WTC11 (cell line): ENCODE measurements around the gene SREBF2. TPM values are rescaled to one million over a fixed set of nuclear protein-coding genes. Genes with fewer than 3 reads are reported as not detected.

Source experiments
- ATAC-seq: fragments of 200-7000 bp; cut with Tn5 transposase; 2 replicates; pipeline ENCODE4 v1.10.0; 2021; ENCODE audit warnings: mild to moderate bottlenecking, moderate library complexity
- CTCF ChIA-PET: fragments of 300-600 bp; sonication (Branson Sonifier 250); formaldehyde crosslinking; loops from one replicate; lab custom pipeline; 2021; ENCODE audit warnings: antibody characterized with exemption; lab: Charles Lee
- POLR2A ChIA-PET: fragments of 350-600 bp; sonication (Branson Sonifier 250); formaldehyde crosslinking; loops from one replicate; lab custom pipeline; 2021; ENCODE audit warnings: antibody characterized with exemption; lab: Charles Lee
- DNase-seq: peaks from one replicate; pipeline ENCODE4 v3.0.0; 2021; ENCODE audit warnings: low spot score
- H3K27ac Mint-ChIP-seq: 2 replicates; pipeline ENCODE4 v1.8.0; 2021; ENCODE audit warnings: mixed read lengths
- H3K27me3 Mint-ChIP-seq: 2 replicates; pipeline ENCODE4 v1.8.0; 2021; ENCODE audit warnings: low read depth, mild to moderate bottlenecking, moderate library complexity, mixed read lengths
- H3K36me3 Mint-ChIP-seq: 2 replicates; pipeline ENCODE4 v1.8.0; 2021; ENCODE audit warnings: mixed read lengths
- H3K4me1 Mint-ChIP-seq: 2 replicates; pipeline ENCODE4 v1.8.0; 2022; ENCODE audit warnings: mixed read lengths
- H3K4me3 Mint-ChIP-seq: 2 replicates; pipeline ENCODE4 v1.8.0; 2021; ENCODE audit warnings: mild to moderate bottlenecking, moderate library complexity, mixed read lengths
- H3K9me3 Mint-ChIP-seq: 2 replicates; pipeline ENCODE4 v1.8.0; 2021; ENCODE audit warnings: mixed read lengths
- AR ChIP-seq: fragments of 250-450 bp; sonication (Bioruptor Pico); IDR thresholded peaks from 2 replicates; pipeline ENCODE4 v1.9.0; 2021; ENCODE audit warnings: mild to moderate bottlenecking
- CBFB ChIP-seq: sonication (generic); formaldehyde crosslinking; IDR thresholded peaks from 2 replicates; pipeline ENCODE4 v1.8.1; 2022; ENCODE audit warnings: mild to moderate bottlenecking, low read depth, missing genetic modification reagents
- CREM ChIP-seq: sonication (generic); formaldehyde crosslinking; IDR thresholded peaks from 2 replicates; pipeline ENCODE4 v1.8.1; 2022; ENCODE audit warnings: mild to moderate bottlenecking, missing genetic modification reagents, moderate library complexity
- E2F4 ChIP-seq: sonication (generic); formaldehyde crosslinking; IDR thresholded peaks from 2 replicates; pipeline ENCODE4 v1.8.1; 2022; ENCODE audit warnings: low read depth, mild to moderate bottlenecking, moderate library complexity, missing genetic modification reagents, borderline replicate concordance
- FOXP4 ChIP-seq: sonication (generic); formaldehyde crosslinking; IDR thresholded peaks from 2 replicates; pipeline ENCODE4 v1.8.0; 2022; ENCODE audit warnings: mild to moderate bottlenecking, missing genetic modification reagents
- HMGA2 ChIP-seq: fragments of 250-450 bp; sonication (Bioruptor Pico); IDR thresholded peaks from 2 replicates; pipeline ENCODE4 v1.4.0; 2021; ENCODE audit warnings: mild to moderate bottlenecking, moderate library complexity
- MAX ChIP-seq: sonication (generic); formaldehyde crosslinking; IDR thresholded peaks from 2 replicates; pipeline ENCODE4 v1.8.0; 2022; ENCODE audit warnings: mild to moderate bottlenecking, missing genetic modification reagents
- NFATC4 ChIP-seq: fragments of 250-450 bp; sonication (Bioruptor Pico); IDR thresholded peaks from 2 replicates; pipeline ENCODE4 v1.9.0; 2021; ENCODE audit warnings: mild to moderate bottlenecking
- NFE2L1 ChIP-seq: sonication (generic); formaldehyde crosslinking; IDR thresholded peaks from 2 replicates; pipeline ENCODE4 v1.8.1; 2023; ENCODE audit warnings: missing genetic modification reagents
- NFYB ChIP-seq: sonication (generic); formaldehyde crosslinking; conservative IDR thresholded peaks from 2 replicates; pipeline ENCODE4 v1.8.0; 2022; ENCODE audit warnings: low read depth, missing genetic modification reagents
- NR1H2 ChIP-seq: sonication (generic); formaldehyde crosslinking; IDR thresholded peaks from 2 replicates; pipeline ENCODE4 v1.9.0; 2021; ENCODE audit warnings: mild to moderate bottlenecking, moderate library complexity, missing genetic modification reagents
- NR3C1 ChIP-seq: sonication (generic); formaldehyde crosslinking; conservative IDR thresholded peaks from 2 replicates; pipeline ENCODE4 v1.8.1; 2023; ENCODE audit warnings: low read depth, mild to moderate bottlenecking, missing genetic modification reagents
- PRDM15 ChIP-seq: sonication (generic); formaldehyde crosslinking; IDR thresholded peaks from 2 replicates; pipeline ENCODE4 v1.8.0; 2022; ENCODE audit warnings: missing genetic modification reagents
- PRRX2 ChIP-seq: fragments of 250-450 bp; sonication (Bioruptor Pico); IDR thresholded peaks from 2 replicates; pipeline ENCODE4 v1.8.0; 2021; ENCODE audit warnings: mild to moderate bottlenecking
- TCF7 ChIP-seq: sonication (generic); formaldehyde crosslinking; IDR thresholded peaks from 2 replicates; pipeline ENCODE4 v1.8.0; 2022; ENCODE audit warnings: mild to moderate bottlenecking, low read depth, missing genetic modification reagents, moderate library complexity
- TEAD4 ChIP-seq: sonication (generic); formaldehyde crosslinking; IDR thresholded peaks from 2 replicates; pipeline ENCODE4 v1.8.0; 2022; ENCODE audit warnings: mild to moderate bottlenecking, missing genetic modification reagents
- USF1 ChIP-seq: sonication (generic); formaldehyde crosslinking; IDR thresholded peaks from 2 replicates; pipeline ENCODE4 v1.8.0; 2022; ENCODE audit warnings: mild to moderate bottlenecking, missing genetic modification reagents
- ZMAT4 ChIP-seq: fragments of 250-450 bp; sonication (Bioruptor Pico); IDR thresholded peaks from 2 replicates; pipeline ENCODE4 v1.9.0; 2021; ENCODE audit warnings: mild to moderate bottlenecking
- ZNF121 ChIP-seq: sonication (generic); formaldehyde crosslinking; IDR thresholded peaks from 2 replicates; pipeline ENCODE4 v1.8.0; 2023; ENCODE audit warnings: missing genetic modification reagents
- ZNF396 ChIP-seq: fragments of 250-450 bp; sonication (Bioruptor Pico); IDR thresholded peaks from 2 replicates; pipeline ENCODE4 v1.8.0; 2021; ENCODE audit warnings: mild to moderate bottlenecking, moderate library complexity, borderline replicate concordance
- ZNF512 ChIP-seq: sonication (generic); formaldehyde crosslinking; IDR thresholded peaks from 2 replicates; pipeline ENCODE4 v1.8.1; 2022; ENCODE audit warnings: missing genetic modification reagents, borderline replicate concordance
- total RNA-seq: library from RNA; stranded (reverse); gene quantifications from 3 replicates; pipeline ENCODE4 v1.2.3, GENCODE V29; 2021

SREBF2 gene
- total RNA-seq, 1 experiment from 2014 or later: 151 TPM

GRCh38 chr22:41935509-41935908 lies 102.6 kb downstream of the SREBF2 start:
- Mint-ChIP-seq H3K9me3 (no peaks in the 10 kb centered on the region), H3K36me3 (peaks cover 28% of the 10 kb centered on the region), H3K27me3 (peaks cover 9% of the 10 kb centered on the region), H3K4me1 (peaks cover 5% of the 10 kb centered on the region; the same call in 1 of the 2 replicates), H3K4me3 (no peak overlapping the region), H3K27ac (no peak overlapping the region; the same call in 1 of the 2 replicates)
- no peak for ATAC-seq
- ChIA-PET POLR2A (interaction anchor here (1.5 kb wide), 1 partner anchor 11 kb away, joined by 4 read pairs; the partner anchor contains the start of gene CENPM), CTCF (interaction anchor here (1.9 to 10.0 kb wide), 4 partner anchors 9 to 238 kb away, joined by 4 to 143 read pairs (median 8); partner anchors contain the start of genes SMIM45 and TNFRSF13C)
- DNase-seq: no peak
- TF ChIP-seq USF1 (no peak), CBFB (no peak), NFYB (no peak), ZNF396 (CRISPR knock-in tag) (no peak), PRDM15 (no peak), NR1H2 (CRISPR knock-in tag) (no peak), NFE2L1 (CRISPR knock-in tag) (no peak), PRRX2 (CRISPR knock-in tag) (no peak), AR (CRISPR knock-in tag) (no peak)

GRCh38 chr22:41936894-41937169 lies 103.9 kb downstream of the SREBF2 start:
- TF ChIP-seq ZNF121 (CRISPR knock-in tag) (no peak), TEAD4 (no peak), ZMAT4 (CRISPR knock-in tag) (no peak), MAX (CRISPR knock-in tag) (no peak), E2F4 (CRISPR knock-in tag) (no peak), USF1 (no peak), NR3C1 (CRISPR knock-in tag) (no peak), TCF7 (CRISPR knock-in tag) (no peak), FOXP4 (CRISPR knock-in tag) (no peak), NFATC4 (CRISPR knock-in tag) (no peak), ZNF512 (no peak), CREM (CRISPR knock-in tag) (no peak), HMGA2 (CRISPR knock-in tag) (no peak)
- H3K4me1 Mint-ChIP-seq: peaks cover 10% of the 10 kb centered on the region; the same call in 1 of the 2 replicates
- H3K9me3 Mint-ChIP-seq: no peaks in the 10 kb centered on the region
- peaks cover 2% of the 10 kb centered on the region; the same call in 1 of the 2 replicates for H3K27me3 Mint-ChIP-seq
- DNase-seq (no peak), ATAC-seq (no peak)
- H3K27ac Mint-ChIP-seq: 0 out of 2 replicates have a peak overlapping the region, but pooled peaks have one; percentile 27
- POLR2A ChIA-PET: interaction anchor here (1.5 kb wide), 1 partner anchor 10 kb away, joined by 4 read pairs; the partner anchor contains the start of gene CENPM
- peaks cover 40% of the 10 kb centered on the region for H3K36me3 Mint-ChIP-seq
- CTCF ChIA-PET: interaction anchor here (1.3 to 10.0 kb wide), 3 partner anchors 11 to 240 kb away, joined by 3 to 143 read pairs (median 10); partner anchors contain the start of gene TNFRSF13C
- no peak overlapping the region for H3K4me3 Mint-ChIP-seq
